HepG2 (cell line): ENCODE results near the gene SLC2A8. TPM values are rescaled to one million over a fixed set of nuclear protein-coding genes. Genes with fewer than 3 reads are reported as not detected.

Source experiments
- CREM ChIP-seq, 2 experiments: sonication (generic) in 1 of 2; formaldehyde crosslinking in 1 of 2; IDR thresholded peaks; 2 replicates each; pipeline versions ENCODE4 v1.4.0 to v1.6.1; 2016 to 2020; ENCODE audit warnings: antibody characterized with exemption in 1 of 2, mild to moderate bottlenecking in 1 of 2, missing genetic modification reagents in 1 of 2
- EHMT2 ChIP-seq: fragments of 200-600 bp; sonication (generic); IDR thresholded peaks from 2 replicates; pipeline ENCODE4 v1.7.0; 2017; ENCODE audit warnings: antibody characterized with exemption, low read depth, low read length, borderline replicate concordance
- ELF3 ChIP-seq: IDR thresholded peaks from 2 replicates; pipeline ENCODE4 v1.6.1; 2016; ENCODE audit warnings: missing genetic modification reagents, missing compliant biosample characterization
- GTF3A ChIP-seq: sonication (generic); formaldehyde crosslinking; conservative IDR thresholded peaks from 2 replicates; pipeline ENCODE4 v1.4.0; 2020; ENCODE audit warnings: mild to moderate bottlenecking, missing genetic modification reagents
- KLF12 ChIP-seq: sonication (generic); formaldehyde crosslinking; IDR thresholded peaks from 2 replicates; pipeline ENCODE4 v1.4.0; 2020; ENCODE audit warnings: missing genetic modification reagents, borderline replicate concordance
- NCOA1 ChIP-seq: sonication (generic); formaldehyde crosslinking; IDR thresholded peaks from 2 replicates; pipeline ENCODE4 v1.9.0; 2021; ENCODE audit warnings: missing genetic modification reagents
- PPARG ChIP-seq: conservative IDR thresholded peaks from 2 replicates; pipeline ENCODE4 v1.6.1; 2016; ENCODE audit warnings: missing biosample characterization, missing genetic modification reagents
- RBM22 ChIP-seq: fragments of 200-400 bp; formaldehyde crosslinking; optimal IDR thresholded peaks from 2 replicates; pipeline ENCODE3; 2017; ENCODE audit warnings: mild to moderate bottlenecking, low read length, moderate library complexity
- SIX4 ChIP-seq: sonication (generic); formaldehyde crosslinking; IDR thresholded peaks from 2 replicates; pipeline ENCODE4 v1.4.0; 2020; ENCODE audit warnings: missing genetic modification reagents
- SP2 ChIP-seq: sonication (generic); formaldehyde crosslinking; IDR thresholded peaks from 2 replicates; pipeline ENCODE4 v1.5.1; 2020; ENCODE audit warnings: mild to moderate bottlenecking, missing genetic modification reagents
- TSC22D2 ChIP-seq: sonication (generic); formaldehyde crosslinking; IDR thresholded peaks from 2 replicates; pipeline ENCODE4 v1.5.1; 2020; ENCODE audit warnings: missing genetic modification reagents, mild to moderate bottlenecking, borderline replicate concordance
- ZBTB3 ChIP-seq: sonication (generic); formaldehyde crosslinking; IDR thresholded peaks from 2 replicates; pipeline ENCODE4 v1.4.0; 2020; ENCODE audit warnings: low read depth, mild to moderate bottlenecking, moderate library complexity, missing genetic modification reagents, borderline replicate concordance
- ZC3H4 ChIP-seq: sonication (generic); formaldehyde crosslinking; IDR thresholded peaks from 2 replicates; pipeline ENCODE4 v1.4.0; 2020; ENCODE audit warnings: missing genetic modification reagents, borderline replicate concordance
- ZFP37 ChIP-seq: sonication (generic); formaldehyde crosslinking; IDR thresholded peaks from 2 replicates; pipeline ENCODE4 v1.4.0; 2020; ENCODE audit warnings: missing genetic modification reagents, borderline replicate concordance
- ZFP82 ChIP-seq: sonication (generic); formaldehyde crosslinking; IDR thresholded peaks from 2 replicates; pipeline ENCODE4 v1.5.1; 2020; ENCODE audit warnings: mild to moderate bottlenecking, missing genetic modification reagents, borderline replicate concordance
- ZFX ChIP-seq: sonication (generic); formaldehyde crosslinking; IDR thresholded peaks from 2 replicates; pipeline ENCODE4 v1.4.0; 2020; ENCODE audit warnings: mild to moderate bottlenecking, low read depth, missing genetic modification reagents, moderate library complexity
- ZNF124 ChIP-seq: sonication (generic); formaldehyde crosslinking; IDR thresholded peaks from 2 replicates; pipeline ENCODE4 v1.4.0; 2020; ENCODE audit warnings: missing genetic modification reagents
- ZNF18 ChIP-seq: sonication (generic); formaldehyde crosslinking; IDR thresholded peaks from 2 replicates; pipeline ENCODE4 v1.8.0; 2022; ENCODE audit warnings: mild to moderate bottlenecking, missing genetic modification reagents; ENCODE audit not compliant: insufficient replicate concordance
- ZNF326 ChIP-seq: sonication (generic); formaldehyde crosslinking; IDR thresholded peaks from 2 replicates; pipeline ENCODE4 v1.4.0; 2020; ENCODE audit warnings: missing genetic modification reagents, borderline replicate concordance
- ZNF598 ChIP-seq: sonication (generic); formaldehyde crosslinking; IDR thresholded peaks from 2 replicates; pipeline ENCODE4 v1.5.1; 2020; ENCODE audit warnings: mild to moderate bottlenecking, missing genetic modification reagents, borderline replicate concordance
- ZNF770 ChIP-seq: sonication (generic); formaldehyde crosslinking; IDR thresholded peaks from 2 replicates; pipeline ENCODE4 v1.5.0; 2020; ENCODE audit warnings: mild to moderate bottlenecking, missing genetic modification reagents
- polyA plus RNA-seq, 8 experiments: library from polyadenylated mRNA; depleted of rRNA in 3 of 8; stranded (reverse) in 7 of 8; unstranded in 1 of 8; fragments of >200 nt; fragmentation: Illumina TruSeq in 4 of 8; extraction: Trizol in 4 of 8; gene quantifications; 2 replicates each; pipeline versions ENCODE4 v1.2.1 to v1.2.3, GENCODE V29; 2011 to 2016; ENCODE audit warnings: low read depth in 4 of 8, missing spikeins in 1 of 8, mixed read lengths in 1 of 8; ENCODE audit not compliant: insufficient read depth in 1 of 8
- total RNA-seq, 5 experiments: library from RNA; depleted of rRNA; stranded (reverse); fragments of >200 nt; fragmentation: Illumina TruSeq; extraction: Trizol; gene quantifications; 2 replicates each; pipeline ENCODE4 v1.2.3, GENCODE V29; 2016; ENCODE audit warnings: low read depth in 1 of 5
- TF ChIP-seq, protein P1 (sequence below): sonication (generic); formaldehyde crosslinking; IDR thresholded peaks from 2 replicates; pipeline ENCODE4 v1.4.0; 2020; ENCODE audit warnings: missing genetic modification reagents, borderline replicate concordance
- TF ChIP-seq, protein P2 (sequence below): sonication (generic); formaldehyde crosslinking; IDR thresholded peaks from 2 replicates; pipeline ENCODE4 v1.4.0; 2020; ENCODE audit warnings: missing genetic modification reagents

Gene SLC2A8
- total and polyA plus RNA-seq, 2 of the 13 experiments (the other 11 are each of a cell fraction or from before 2014, with no cell fraction given), result 22.6 to 48.6 TPM

GRCh38 chr9:127423934-127424675 is 27.1 kb downstream of the SLC2A8 start, which contains the start of gene ZNF79 (continued):
- TF ChIP-seq, protein P1, sequence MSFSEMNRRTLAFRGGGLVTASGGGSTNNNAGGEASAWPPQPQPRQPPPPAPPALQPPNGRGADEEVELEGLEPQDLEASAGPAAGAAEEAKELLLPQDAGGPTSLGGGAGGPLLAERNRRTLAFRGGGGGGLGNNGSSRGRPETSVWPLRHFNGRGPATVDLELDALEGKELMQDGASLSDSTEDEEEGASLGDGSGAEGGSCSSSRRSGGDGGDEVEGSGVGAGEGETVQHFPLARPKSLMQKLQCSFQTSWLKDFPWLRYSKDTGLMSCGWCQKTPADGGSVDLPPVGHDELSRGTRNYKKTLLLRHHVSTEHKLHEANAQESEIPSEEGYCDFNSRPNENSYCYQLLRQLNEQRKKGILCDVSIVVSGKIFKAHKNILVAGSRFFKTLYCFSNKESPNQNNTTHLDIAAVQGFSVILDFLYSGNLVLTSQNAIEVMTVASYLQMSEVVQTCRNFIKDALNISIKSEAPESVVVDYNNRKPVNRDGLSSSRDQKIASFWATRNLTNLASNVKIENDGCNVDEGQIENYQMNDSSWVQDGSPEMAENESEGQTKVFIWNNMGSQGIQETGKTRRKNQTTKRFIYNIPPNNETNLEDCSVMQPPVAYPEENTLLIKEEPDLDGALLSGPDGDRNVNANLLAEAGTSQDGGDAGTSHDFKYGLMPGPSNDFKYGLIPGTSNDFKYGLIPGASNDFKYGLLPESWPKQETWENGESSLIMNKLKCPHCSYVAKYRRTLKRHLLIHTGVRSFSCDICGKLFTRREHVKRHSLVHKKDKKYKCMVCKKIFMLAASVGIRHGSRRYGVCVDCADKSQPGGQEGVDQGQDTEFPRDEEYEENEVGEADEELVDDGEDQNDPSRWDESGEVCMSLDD, result 0 out of 2 replicates have a peak, but pooled peaks have one; percentile 55
- TF ChIP-seq TSC22D2 (CRISPR knock-in tag) (no peak), ZNF598 (CRISPR knock-in tag) (peak; percentile 50; the same call in 1 of the 2 replicates), ZC3H4 (CRISPR knock-in tag) (0 out of 2 replicates have a peak, but pooled peaks have one; percentile 13), SIX4 (no peak), ZFP82 (CRISPR knock-in tag) (peak; percentile 87), ZBTB3 (CRISPR knock-in tag) (peak; percentile 87), ZFP37 (CRISPR knock-in tag) (no peak), ZNF124 (CRISPR knock-in tag) (no peak), ZNF326 (CRISPR knock-in tag) (no peak), EHMT2 (peak; percentile 38; the same call in 1 of the 2 replicates), CREM (IDR thresholded peaks at IDR 0.05) (peak; percentile 99), CREM (CRISPR knock-in tag; IDR thresholded peaks at IDR 0.05) (peak; percentile 66), KLF12 (CRISPR knock-in tag) (no peak), ZFX (CRISPR knock-in tag) (peak; percentile 83), PPARG (CRISPR knock-in tag) (no peak; the same call in 1 of the 2 replicates), ZNF770 (peak; percentile 64; the same call in 1 of the 2 replicates), RBM22 (no peak), ZNF18 (CRISPR knock-in tag) (no peak), GTF3A (CRISPR knock-in tag) (no peak), ELF3 (peak; percentile 41), SP2 (no peak), NCOA1 (no peak)
- TF ChIP-seq, protein P2, sequence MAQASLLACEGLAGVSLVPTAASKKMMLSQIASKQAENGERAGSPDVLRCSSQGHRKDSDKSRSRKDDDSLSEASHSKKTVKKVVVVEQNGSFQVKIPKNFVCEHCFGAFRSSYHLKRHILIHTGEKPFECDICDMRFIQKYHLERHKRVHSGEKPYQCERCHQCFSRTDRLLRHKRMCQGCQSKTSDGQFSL (CRISPR knock-in tag), result no peak
